Endothelial cell of umbilical vein (primary cell): ENCODE measurements around the gene GABARAP. TPM values are rescaled to one million over a fixed set of nuclear protein-coding genes. Genes with fewer than 3 reads are reported as not detected.

Experiments used
- BruUV-seq: library from RNA; stranded (reverse); fragments of 400-500 nt; replicated peaks from 2 replicates; lab custom pipeline; 2021; lab: Mats Ljungman, UMichigan
- CTCF ChIA-PET: fragments of 300-600, 350-600 bp; sonication (Branson Sonifier 250); formaldehyde crosslinking; loops from one replicate; lab custom pipeline; 2021; ENCODE audit warnings: antibody characterized with exemption, inconsistent platforms; lab: Charles Lee
- POLR2A ChIA-PET: fragments of 300-600, 350-600 bp; sonication (Branson Sonifier 250); formaldehyde crosslinking; loops from one replicate; lab custom pipeline; 2021; ENCODE audit warnings: antibody characterized with exemption, inconsistent platforms; lab: Charles Lee
- DNase-seq: peaks from one replicate; pipeline ENCODE4 v3.0.0-alpha.2; 2011; ENCODE audit warnings: low read depth, low spot score
- FAIRE-seq: peaks from 2 replicates; lab custom pipeline; 2011; peaks lifted over from hg19 to GRCh38; lab: Jason Lieb, UNC
- H2AFZ ChIP-seq: 2 replicates; pipeline ENCODE4 v1.6.0; 2012; ENCODE audit warnings: low read depth, low read length, control low read depth, inconsistent platforms
- H3K27ac ChIP-seq: 2 replicates; pipeline ENCODE4 v1.5.1; 2011; ENCODE audit warnings: low read depth, mild to moderate bottlenecking, control low read depth, low read length, moderate library complexity; ENCODE audit not compliant: insufficient read depth
- H3K27me3 ChIP-seq, 2 experiments: 2 replicates each; pipeline versions ENCODE4 v1.6.0 to v1.6.1; 2011; ENCODE audit warnings: low read length in 2 of 2, mixed read lengths in 1 of 2; ENCODE audit not compliant: control insufficient read depth in 2 of 2, insufficient read depth in 2 of 2
- H3K36me3 ChIP-seq, 2 experiments: 2 replicates in 1 of 2; 3 replicates in 1 of 2; pipeline ENCODE4 v1.5.1; 2011; ENCODE audit warnings: low read length in 2 of 2, mild to moderate bottlenecking in 1 of 2, moderate library complexity in 1 of 2; ENCODE audit not compliant: control insufficient read depth in 2 of 2, insufficient read depth in 2 of 2; ENCODE audit errors: extremely low read depth in 1 of 2
- H3K4me1 ChIP-seq: 3 replicates; pipeline ENCODE4 v1.5.1; 2011; ENCODE audit warnings: mild to moderate bottlenecking, low read length; ENCODE audit not compliant: control insufficient read depth, insufficient read depth; ENCODE audit errors: extremely low read depth
- H3K4me2 ChIP-seq: 2 replicates; pipeline ENCODE4 v1.6.1; 2011; ENCODE audit warnings: low read length, control low read depth, mixed read lengths; ENCODE audit not compliant: insufficient read depth
- H3K4me3 ChIP-seq, 3 experiments: fragments of 200-600 bp in 1 of 3; sonication (generic), shearing (Covaris generic) in 1 of 3; replicated peaks in 1 of 3; 2 replicates each; pipeline ENCODE4 v1.5.1; 2011 to 2016; ENCODE audit warnings: control low read depth in 3 of 3, low read length in 3 of 3, mild to moderate bottlenecking in 2 of 3, inconsistent platforms in 1 of 3, low read depth in 1 of 3, moderate library complexity in 1 of 3; ENCODE audit not compliant: insufficient read depth in 1 of 3
- H3K79me2 ChIP-seq: 2 replicates; pipeline ENCODE4 v1.6.0; 2012; ENCODE audit warnings: low read length, inconsistent platforms; ENCODE audit not compliant: control insufficient read depth, insufficient read depth
- H3K9ac ChIP-seq: replicated peaks from 2 replicates; pipeline ENCODE3; 2011; ENCODE audit warnings: low read length, control low read depth; ENCODE audit not compliant: insufficient read depth; ENCODE audit errors: extremely low read depth
- H3K9me1 ChIP-seq: replicated peaks from 3 replicates; pipeline ENCODE4 v1.6.0; 2011; ENCODE audit warnings: mild to moderate bottlenecking, low read length; ENCODE audit not compliant: control insufficient read depth, insufficient read depth; ENCODE audit errors: extremely low read depth
- H3K9me3 ChIP-seq: replicated peaks from 2 replicates; pipeline ENCODE4 v1.5.1; 2012; ENCODE audit warnings: low read length, inconsistent platforms; ENCODE audit not compliant: control insufficient read depth, insufficient read depth
- H4K20me1 ChIP-seq: replicated peaks from 2 replicates; pipeline ENCODE3; 2011; ENCODE audit warnings: mild to moderate bottlenecking, low read length; ENCODE audit not compliant: control insufficient read depth, insufficient read depth; ENCODE audit errors: extremely low read depth
- CTCF ChIP-seq, 2 donors: IDR thresholded peaks; 1 replicate in 1 of 2; 2 replicates in 1 of 2; pipeline ENCODE4 v1.5.1; 2011; ENCODE audit warnings: low read length in 2 of 2, mild to moderate bottlenecking in 2 of 2, moderate library complexity in 2 of 2, control low read depth in 1 of 2, inconsistent platforms in 1 of 2, low read depth in 1 of 2; ENCODE audit not compliant: insufficient read depth in 1 of 2; ENCODE audit errors: extremely low read depth in 1 of 2
- EZH2 ChIP-seq: IDR thresholded peaks from 2 replicates; pipeline ENCODE4 v1.6.1; 2012; ENCODE audit warnings: borderline replicate concordance, low read depth, mild to moderate bottlenecking, moderate library complexity, low read length, inconsistent platforms; ENCODE audit not compliant: severe bottlenecking
- FOS ChIP-seq: IDR thresholded peaks from 2 replicates; pipeline ENCODE4 v1.6.1; 2011; ENCODE audit warnings: mild to moderate bottlenecking, low read length, moderate library complexity, borderline replicate concordance; ENCODE audit not compliant: insufficient read depth
- GATA2 ChIP-seq: IDR thresholded peaks from 2 replicates; pipeline ENCODE4 v1.7.0; 2011; ENCODE audit warnings: low read depth, mild to moderate bottlenecking, moderate library complexity, mixed read lengths, low read length; ENCODE audit not compliant: insufficient read length, insufficient read depth
- JUN ChIP-seq: IDR thresholded peaks from 2 replicates; pipeline ENCODE4 v1.6.1; 2011; ENCODE audit warnings: borderline replicate concordance, low read depth; ENCODE audit not compliant: insufficient read length, insufficient read depth
- MYC ChIP-seq: IDR thresholded peaks from one replicate; pipeline ENCODE4 v1.6.1; 2011; ENCODE audit warnings: mild to moderate bottlenecking, low read depth, low read length
- POLR2A ChIP-seq: IDR thresholded peaks from 2 replicates; pipeline ENCODE4 v1.6.1; 2012; ENCODE audit warnings: low read depth, mild to moderate bottlenecking, control low read depth, low read length
- POLR2AphosphoS5 ChIP-seq: IDR thresholded peaks from 2 replicates; pipeline ENCODE4 v1.6.1; 2012; ENCODE audit warnings: low read depth, mild to moderate bottlenecking, control low read depth, low read length, moderate library complexity; ENCODE audit not compliant: insufficient read depth
- dilution Hi-C: fragments of 300-500 bp; cut with MboI; formaldehyde crosslinking; loops from one replicate; pipeline ENCODE4 v1.15.0; 2019; ENCODE audit warnings: low sequenced_read_pairs; ENCODE audit not compliant: extremely low pct_ligation_motif_present
- intact Hi-C: fragments of 100-400 bp; cut with micrococcal nuclease; formaldehyde crosslinking; loops from one replicate; pipeline ENCODE4 v1.10.0; 2022
- polyA plus RNA-seq, 4 experiments: library from polyadenylated mRNA; depleted of rRNA in 3 of 4; stranded (reverse) in 3 of 4; unstranded in 1 of 4; fragments of >200 nt; gene quantifications; 2 replicates each; pipeline versions ENCODE4 v1.2.1 to v1.2.3, GENCODE V29; 2011 to 2012; ENCODE audit warnings: missing spikeins in 1 of 4
- total RNA-seq: library from RNA; stranded (reverse); gene quantifications from 2 replicates; pipeline ENCODE4 v1.2.3, GENCODE V29; 2021
- TF ChIP-seq, protein P1 (sequence below): IDR thresholded peaks from 2 replicates; pipeline ENCODE4 v1.6.1; 2011; ENCODE audit not compliant: insufficient read depth, insufficient read length

GABARAP gene
- total and polyA plus RNA-seq, 2 donors (not counting 3 experiments of a cell fraction or from before 2014, with no cell fraction given): 401 to 882 TPM

GRCh38 chr17:7232114-7232513 is 10.1 kb downstream of the GABARAP start:
- DNase-seq: no peak
- CTCF ChIA-PET: interaction anchor here (2.8 kb wide), 1 partner anchor 11 kb away, joined by 13 read pairs; no protein-coding TSS in a partner anchor
- no peak for FAIRE-seq
- Histone ChIP-seq H3K4me2 (peak overlapping the region; percentile 54), H3K27ac (no peak overlapping the region), H4K20me1 (peaks cover 4% of the 10 kb centered on the region), H3K4me1 (peaks cover 8% of the 10 kb centered on the region), H3K4me3 (peak overlapping the region in 1 of 3 experiments; percentile 6), H3K9me1 (no peaks in the 10 kb centered on the region), H3K79me2 (peaks cover 53% of the 10 kb centered on the region), H2AFZ (no peak overlapping the region), H3K27me3 (no peaks in the 10 kb centered on the region), H3K9ac (no peak overlapping the region), H3K36me3 (peaks cover 21 to 45% of the 10 kb centered on the region in 2 experiments), H3K9me3 (no peaks in the 10 kb centered on the region)
- no peak for TF ChIP-seq POLR2A
- no peak for TF ChIP-seq EZH2
- no peak for TF ChIP-seq CTCF (IDR thresholded peaks at IDR 0.05; ENCODE audit: extremely low read depth in 1 of 2, insufficient read depth in 1 of 2, low read depth in 1 of 2, low read length in 2 of 2)
- no peak for TF ChIP-seq POLR2AphosphoS5
- TF ChIP-seq MYC: no peak
- TF ChIP-seq, protein P1, sequence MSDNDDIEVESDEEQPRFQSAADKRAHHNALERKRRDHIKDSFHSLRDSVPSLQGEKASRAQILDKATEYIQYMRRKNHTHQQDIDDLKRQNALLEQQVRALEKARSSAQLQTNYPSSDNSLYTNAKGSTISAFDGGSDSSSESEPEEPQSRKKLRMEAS: no peak
- no peak for TF ChIP-seq FOS
- TF ChIP-seq GATA2: no peak
- no peak for TF ChIP-seq JUN
- no TSS peak for BruUV-seq
- POLR2A ChIA-PET: interaction anchor here (0.7 kb wide), 1 partner anchor 13 kb away, joined by 6 read pairs; the partner anchor contains the start of genes ACADVL and DLG4
- intact Hi-C loops: no loop called here
- dilution Hi-C loops: no loop called here
